H1 (cell line): ENCODE data around the gene TUBB1. TPM values are rescaled to one million over a fixed set of nuclear protein-coding genes. Genes with fewer than 3 reads are reported as not detected.

Experiments used
- CBX8 ChIP-seq: fragments of 300-800, 300-1000 bp; sonication (generic); IDR thresholded peaks from 2 replicates; pipeline ENCODE4 v1.7.1; 2016; ENCODE audit warnings: low read depth, low read length, borderline replicate concordance
- CTBP2 ChIP-seq: IDR thresholded peaks from 2 replicates; pipeline ENCODE4 v1.7.0; 2011; ENCODE audit warnings: borderline replicate concordance, mild to moderate bottlenecking, moderate library complexity, mixed read lengths, low read length; ENCODE audit not compliant: insufficient read depth, insufficient read length
- NANOG ChIP-seq: IDR thresholded peaks from 2 replicates; pipeline ENCODE4 v1.6.1; 2011; ENCODE audit warnings: low read length, low read depth, mild to moderate bottlenecking, inconsistent platforms; ENCODE audit not compliant: insufficient read depth, poor library complexity, severe bottlenecking
- SIX5 ChIP-seq: IDR thresholded peaks from 2 replicates; pipeline ENCODE4 v1.6.1; 2011; ENCODE audit warnings: mild to moderate bottlenecking, low read depth, low read length
- SP4 ChIP-seq: IDR thresholded peaks from 2 replicates; pipeline ENCODE4 v1.6.1; 2012; ENCODE audit warnings: low read length, inconsistent platforms
- SUZ12 ChIP-seq: fragments of 200-600 bp; sonication (generic); IDR thresholded peaks from 2 replicates; pipeline ENCODE4 v1.6.1; 2012; ENCODE audit warnings: mild to moderate bottlenecking, inconsistent platforms, low read length, moderate library complexity, mixed read lengths
- polyA plus RNA-seq, 7 experiments: library from polyadenylated mRNA; depleted of rRNA in 3 of 7; stranded (reverse) in 5 of 7; unstranded in 2 of 7; fragments of >200 nt in 5 of 7; fragments of 200-250 nt in 2 of 7; gene quantifications; 1 replicate in 5 of 7; 2 replicates in 1 of 7; 4 replicates in 1 of 7; pipeline versions ENCODE4 v1.2.1 to v1.2.3, GENCODE V29; 2011 to 2013; ENCODE audit warnings: missing spikeins in 2 of 7, mixed read lengths in 2 of 7
- total RNA-seq: library from RNA; stranded (reverse); fragmentation: NEBNext Ultra II Directional; extraction: Animal tissue kit (Norgen Biotek cat#: 25700); gene quantifications from 2 replicates; pipeline ENCODE4 v1.2.1, GENCODE V29; 2021

The TUBB1 gene
- total and polyA plus RNA-seq, 2 of the 8 experiments (the other 6 are each of a cell fraction or from before 2014, with no cell fraction given), result not detected

DNA sequence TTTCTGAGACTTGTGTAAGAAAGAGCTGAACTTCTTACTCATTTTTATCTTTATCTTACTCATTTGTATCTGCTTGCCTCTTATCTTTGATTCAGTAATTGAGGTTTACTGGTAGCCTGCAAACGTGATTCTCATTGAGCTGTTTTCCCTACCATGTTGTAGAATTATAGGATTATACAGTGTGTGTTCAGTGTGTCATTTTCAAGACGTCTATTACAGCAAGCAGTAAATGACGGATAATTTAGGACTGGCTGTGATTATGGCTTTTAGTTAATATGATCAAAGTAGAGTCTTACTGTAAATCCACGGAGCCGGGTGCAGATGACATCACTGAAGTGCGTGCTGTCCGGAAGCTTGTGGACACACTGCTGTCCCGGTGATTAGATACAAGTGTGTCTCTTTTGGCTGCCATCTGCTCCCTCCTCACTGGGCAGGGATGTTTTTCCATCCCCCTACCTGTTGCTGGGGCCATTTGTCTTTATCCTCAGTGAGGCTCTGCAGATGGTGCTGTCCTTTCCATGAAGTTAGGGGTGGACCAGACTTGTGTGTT, 32.2 kb upstream of the TUBB1 start (continued):
- no peak for TF ChIP-seq SP4
- no peak for TF ChIP-seq SIX5
- TF ChIP-seq CTBP2, result no peak
- TF ChIP-seq SUZ12, result no peak
- TF ChIP-seq NANOG, result no peak
- no peak for TF ChIP-seq CBX8
- TF ChIP-seq, all 59 proteins: peak for 0
